HG03095 (cell line): ENCODE results near the gene CDH16.

Experiments used
- ATAC-seq: cut with Tn5 transposase; IDR thresholded peaks from one replicate; pipeline ENCODE4 v1.9.1; 2021; ENCODE audit warnings: moderate library complexity; ENCODE audit not compliant: unreplicated experiment

The CDH16 gene

DNA sequence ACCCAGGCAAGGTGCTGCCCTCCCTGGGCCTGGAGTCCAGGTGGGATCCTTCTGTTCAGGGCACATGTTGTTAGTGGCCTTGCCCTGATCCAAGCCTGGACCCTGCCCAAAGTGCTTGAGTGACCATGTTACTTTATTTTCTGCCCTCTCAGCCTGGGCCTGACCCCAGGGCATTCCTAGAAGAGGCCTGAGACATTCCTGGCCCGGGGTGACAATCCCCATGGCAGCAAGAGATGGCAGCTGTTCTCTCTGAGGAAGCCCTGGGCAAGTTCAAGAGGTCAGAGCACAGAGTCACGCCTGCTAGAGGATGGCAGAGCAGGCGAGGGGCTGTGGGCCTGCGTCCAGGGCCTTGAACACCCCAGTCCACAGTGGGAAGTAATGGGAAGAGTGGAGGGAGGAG is 5.0 kb downstream of the CDH16 start:
- no peak for ATAC-seq

DNA sequence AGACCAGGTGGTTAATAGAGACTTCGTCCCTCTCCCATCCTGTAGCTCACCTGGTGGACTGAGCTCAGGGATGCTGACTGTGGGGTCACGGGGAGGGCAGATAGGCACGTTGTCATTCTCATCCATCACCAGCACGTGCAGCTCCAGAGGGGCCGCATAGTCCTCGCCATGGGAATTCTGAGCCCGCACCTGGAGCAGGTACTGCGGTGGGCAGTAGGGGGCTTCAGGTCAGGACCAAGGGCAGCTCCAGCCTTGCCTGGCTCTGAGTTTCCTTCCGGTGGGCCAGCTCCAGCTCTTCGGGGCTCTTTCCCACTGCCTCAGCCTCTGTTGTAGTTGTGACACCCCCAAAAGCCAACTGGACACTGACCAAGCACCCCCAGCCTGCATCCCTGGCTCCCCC is 5.6 kb downstream of the CDH16 start:
- ATAC-seq = no peak

DNA sequence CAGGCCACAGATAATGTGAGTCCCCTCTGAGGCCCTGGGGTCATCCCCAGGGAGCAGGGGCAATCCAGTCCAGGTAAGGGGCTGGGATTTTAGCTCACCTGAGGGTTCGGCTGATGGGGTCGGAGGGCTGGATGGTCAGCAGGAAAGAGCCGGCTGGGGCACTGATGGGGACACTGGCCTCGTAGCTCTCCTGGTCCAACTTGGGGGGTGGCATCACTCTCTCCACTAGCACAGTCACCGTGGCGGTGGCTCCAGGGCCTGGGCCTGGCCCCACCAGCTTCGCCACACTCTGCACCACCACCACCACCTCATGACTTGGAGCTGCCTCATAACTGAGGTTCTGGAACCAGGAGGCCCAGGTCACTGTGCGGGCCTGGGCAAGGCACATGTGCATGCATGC is 6.9 kb downstream of the CDH16 start:
- no peak for ATAC-seq

DNA sequence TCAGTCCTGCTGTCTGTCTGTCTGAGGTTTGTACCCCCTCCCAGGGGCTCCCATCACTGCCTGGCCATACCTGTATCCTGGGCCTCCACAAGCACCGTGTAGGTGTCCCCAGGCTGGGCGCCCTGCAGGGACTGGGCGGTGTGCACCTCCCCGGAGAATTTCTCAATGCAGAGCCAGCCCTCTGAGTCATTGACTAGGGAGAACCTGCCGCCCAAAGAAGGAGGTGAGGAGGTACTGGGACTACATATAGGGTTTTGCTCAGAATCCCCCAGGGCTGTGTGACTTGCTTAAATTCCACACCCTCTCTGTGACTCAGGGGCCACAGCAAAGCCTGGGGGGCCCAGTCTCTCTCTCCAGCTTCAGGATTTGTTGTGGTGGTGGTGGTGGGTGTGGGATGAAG is 7.6 kb downstream of the CDH16 start:
- ATAC-seq = no peak

DNA sequence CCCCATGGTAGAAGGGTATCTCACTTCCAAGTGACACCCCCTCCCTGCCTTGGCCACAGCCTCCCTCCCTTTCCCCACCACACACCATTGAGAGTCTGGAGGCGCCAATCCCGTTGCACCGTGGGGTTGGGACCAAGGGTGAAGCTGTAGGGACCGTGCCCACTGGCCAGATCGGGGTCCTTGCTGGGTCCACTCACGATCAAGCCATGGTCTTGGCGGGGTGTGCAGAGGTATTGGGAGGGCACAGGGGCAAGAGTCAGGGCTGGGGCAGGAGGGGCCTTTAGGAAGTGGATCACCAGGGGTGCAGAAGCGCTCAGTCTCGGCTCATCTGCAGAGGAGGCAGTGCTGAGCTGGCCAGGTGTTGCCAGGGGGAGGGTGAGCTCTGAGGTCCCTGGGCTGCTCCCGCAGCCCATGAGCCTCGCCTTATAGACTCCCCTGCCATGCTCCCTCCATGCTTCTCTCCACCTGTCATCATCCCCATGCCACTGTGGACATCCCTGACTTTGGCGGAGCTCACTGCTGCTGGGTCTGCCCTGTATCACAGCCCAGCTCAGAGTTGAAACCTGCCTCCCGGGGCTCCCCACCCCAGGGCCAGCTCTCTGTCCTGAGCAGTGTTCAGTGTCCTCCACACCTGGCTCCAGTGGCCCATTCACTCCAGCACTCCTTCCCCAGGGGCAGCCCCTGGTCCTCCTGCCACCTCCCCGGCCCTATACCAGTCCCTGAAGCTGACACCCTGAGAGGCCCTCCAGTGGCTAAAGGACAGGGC is 8.3 kb downstream of the CDH16 start:
- no peak for ATAC-seq

DNA sequence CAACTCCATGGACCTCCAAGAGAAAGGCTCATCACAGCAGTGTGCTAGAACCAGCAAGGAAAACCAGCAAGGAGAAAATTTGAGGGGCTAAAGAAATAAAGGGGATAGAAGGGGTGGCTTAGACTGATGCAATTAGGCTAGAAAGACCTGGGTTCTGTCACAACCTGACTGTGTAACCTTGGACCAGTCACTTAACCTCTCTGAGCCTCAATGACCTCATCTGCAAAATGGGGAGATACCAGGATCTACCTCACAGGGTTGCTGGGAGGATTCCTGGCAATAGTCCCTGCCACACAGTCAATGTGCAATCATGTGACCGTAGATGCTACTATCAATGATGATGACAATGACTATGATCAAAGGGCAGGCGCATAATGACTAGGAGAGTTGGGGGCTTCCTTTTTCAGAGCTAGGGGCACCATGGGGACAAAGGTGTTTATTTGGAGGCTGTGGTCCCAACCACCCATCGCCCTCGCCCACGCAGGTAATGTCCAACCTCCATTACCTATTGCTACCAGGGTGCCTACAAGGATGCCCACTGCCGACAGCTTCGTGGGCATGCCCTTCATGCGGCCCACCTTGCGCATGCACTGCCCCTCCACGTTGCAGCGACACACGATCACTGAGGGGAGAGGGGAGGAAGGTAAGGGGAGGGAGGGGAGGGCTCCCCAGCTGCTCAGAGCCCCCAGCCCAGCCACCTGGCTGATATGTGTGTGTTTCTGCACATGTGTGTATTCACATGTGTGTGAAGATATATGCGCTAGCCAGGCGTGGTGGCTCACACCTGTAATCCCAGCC is 9.7 kb downstream of the CDH16 start:
- no peak for ATAC-seq

DNA sequence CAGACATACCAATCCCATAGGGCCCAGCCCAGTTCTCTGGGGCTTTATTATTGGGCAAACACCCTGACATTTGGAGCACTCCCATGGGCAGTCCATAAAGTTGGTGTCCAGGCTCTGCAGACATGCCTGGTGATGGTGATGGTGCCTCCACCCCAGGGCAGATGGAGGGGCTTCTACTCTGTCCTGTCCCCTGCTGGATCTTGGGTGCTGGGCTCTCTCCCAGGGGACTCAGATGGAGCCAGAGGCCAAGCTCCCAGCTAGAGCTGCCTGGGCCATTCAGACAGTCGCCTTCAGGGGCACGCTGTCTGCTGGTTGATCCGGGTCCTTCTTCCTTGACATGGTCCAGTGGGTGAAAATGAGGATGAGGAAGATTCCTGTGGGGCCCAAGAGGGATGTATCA is 10.6 kb downstream of the CDH16 start:
- ATAC-seq = no peak

DNA sequence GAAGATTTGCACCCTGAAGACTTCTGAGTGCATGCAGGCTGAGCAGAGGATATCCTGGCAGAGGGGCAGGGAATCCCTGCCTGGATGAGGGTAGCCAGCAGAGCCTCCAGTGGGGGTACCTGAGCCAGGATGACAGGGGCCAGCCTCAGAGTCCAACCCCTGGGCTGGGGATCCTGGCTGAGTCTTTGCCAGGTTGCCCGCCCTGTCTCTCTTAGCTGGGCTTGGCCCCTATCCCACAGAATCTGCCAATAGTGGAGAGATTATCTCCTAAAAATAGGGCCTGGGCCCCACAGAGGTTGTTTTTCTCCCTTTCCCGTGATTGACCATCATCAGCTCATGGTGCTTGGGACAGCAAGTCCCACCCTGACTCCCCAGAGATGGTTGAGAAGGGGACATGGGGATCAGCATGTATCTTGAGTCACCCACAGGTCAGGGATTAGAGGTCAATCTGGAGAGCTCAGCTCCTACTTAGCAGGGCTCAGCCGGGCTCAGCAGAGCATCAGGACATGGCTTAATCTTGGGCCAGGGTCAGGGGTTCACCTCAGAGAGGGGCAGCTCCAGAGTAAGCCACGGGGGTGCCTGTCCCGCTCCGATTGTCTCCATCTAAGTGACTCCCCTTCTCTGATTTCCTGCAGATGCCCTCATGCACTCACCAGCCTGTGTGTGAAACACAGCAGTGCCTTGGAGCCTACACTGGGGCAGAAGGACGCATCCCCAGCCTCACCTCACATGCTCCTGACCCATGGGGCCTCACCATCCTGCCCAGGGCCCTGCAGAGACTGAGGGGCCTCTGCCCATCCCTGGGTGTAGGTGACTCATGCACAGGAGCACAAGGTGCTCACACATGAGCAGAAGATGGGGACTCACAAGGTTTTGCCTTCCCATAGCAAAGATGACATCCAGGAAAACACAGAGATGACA is 11.5 kb downstream of the CDH16 start:
- no peak for ATAC-seq

DNA sequence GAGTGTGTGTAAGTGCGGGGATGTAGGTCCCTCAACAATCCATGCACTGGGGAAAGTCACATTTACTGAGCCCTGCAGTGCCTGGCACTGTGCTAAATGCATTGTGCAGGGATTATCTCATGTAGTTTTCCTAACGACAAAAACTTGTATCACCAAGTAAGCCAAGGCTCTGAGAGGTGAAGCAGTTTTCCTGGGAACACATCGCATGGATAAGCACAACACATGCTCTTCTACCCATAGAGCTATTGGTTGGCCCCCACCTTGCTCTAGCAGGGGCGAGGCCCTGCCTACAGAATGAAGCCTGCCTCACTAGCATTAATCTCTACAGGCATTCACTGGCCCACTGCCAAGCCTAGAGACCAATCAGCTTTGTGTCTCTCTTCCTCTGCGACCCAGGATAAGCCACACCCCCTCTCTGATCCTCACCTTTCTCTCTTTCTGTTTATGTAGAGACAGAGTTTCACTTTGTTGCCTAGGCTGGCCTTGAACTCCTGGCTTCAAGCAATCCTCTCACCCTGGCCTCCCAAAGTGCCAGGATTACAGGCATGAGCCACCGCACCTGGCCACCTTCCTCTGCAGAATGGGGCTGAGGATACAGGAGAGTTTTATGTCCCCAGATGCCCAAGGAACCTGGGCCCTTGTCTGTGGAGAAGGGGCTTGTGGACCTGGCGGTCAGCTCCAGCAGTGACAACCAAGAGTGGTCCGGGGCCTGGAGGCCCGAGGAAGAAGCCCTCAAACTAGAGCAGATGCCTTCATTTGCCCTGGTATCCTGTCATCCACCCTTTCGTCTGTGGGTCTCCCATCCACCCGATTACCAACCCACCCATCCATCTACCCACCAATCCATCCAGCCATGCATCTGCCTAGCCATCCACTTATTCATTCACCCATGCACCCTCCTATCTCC is 12.8 kb downstream of the CDH16 start:
- no peak for ATAC-seq

DNA sequence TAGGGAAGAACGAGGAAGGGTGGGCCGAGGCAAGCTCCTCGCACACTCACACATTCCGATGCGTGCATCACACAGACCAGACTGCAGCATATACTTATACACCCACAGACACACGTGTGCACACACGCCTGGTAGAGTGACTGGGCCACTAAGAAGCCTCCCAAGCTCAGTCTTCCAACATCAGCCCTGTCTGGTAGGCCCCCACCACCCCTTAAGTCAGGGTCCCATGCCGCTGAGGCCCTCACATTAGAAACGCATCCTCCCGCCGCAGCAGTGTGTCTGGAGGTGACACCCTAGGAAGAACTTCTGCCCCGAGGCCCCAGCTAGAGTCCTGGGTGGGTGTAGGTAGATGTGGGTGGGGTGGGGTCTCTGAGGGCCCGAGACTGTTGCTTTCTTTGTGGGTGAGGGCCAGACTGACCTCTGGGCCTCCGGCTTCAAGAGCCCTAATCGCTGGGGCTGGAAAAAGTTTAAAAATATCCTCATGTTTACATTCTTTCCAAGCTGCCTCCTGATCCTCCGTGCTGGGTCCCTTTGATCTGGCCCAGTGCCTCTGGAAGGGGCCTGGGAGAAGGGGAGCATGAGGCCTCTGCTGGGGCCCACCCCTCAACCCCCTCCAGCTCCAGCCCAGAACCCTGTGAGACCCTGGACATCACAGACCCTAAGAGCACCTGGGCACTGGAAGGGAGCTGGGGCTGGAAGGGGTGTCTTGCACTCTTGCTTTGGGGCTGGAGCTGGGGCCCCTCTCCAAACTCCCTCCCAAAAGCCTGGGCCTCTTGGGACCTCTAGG is 13.6 kb downstream of the CDH16 start:
- no peak for ATAC-seq

DNA sequence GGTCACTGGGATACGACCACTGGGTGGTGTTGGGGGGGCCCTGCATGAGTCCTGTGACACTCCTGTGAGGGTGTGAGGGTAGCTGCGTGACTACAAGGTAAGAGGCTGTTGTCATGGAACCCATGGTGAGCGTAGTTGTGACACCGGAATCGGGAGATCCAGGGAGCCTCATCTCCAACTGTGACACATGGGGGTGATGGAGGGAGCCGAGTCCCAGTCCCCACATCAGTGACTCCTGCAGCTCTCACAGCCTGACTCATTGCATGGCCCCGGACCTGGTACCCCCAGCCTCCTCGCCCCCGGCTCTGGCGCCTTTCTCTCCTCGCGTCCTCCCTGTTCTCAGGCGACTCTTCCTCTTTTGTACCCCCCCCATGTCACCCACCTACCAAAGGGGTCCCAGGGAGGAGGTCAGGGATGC is 14.2 kb downstream of the CDH16 start:
- no peak for ATAC-seq

DNA sequence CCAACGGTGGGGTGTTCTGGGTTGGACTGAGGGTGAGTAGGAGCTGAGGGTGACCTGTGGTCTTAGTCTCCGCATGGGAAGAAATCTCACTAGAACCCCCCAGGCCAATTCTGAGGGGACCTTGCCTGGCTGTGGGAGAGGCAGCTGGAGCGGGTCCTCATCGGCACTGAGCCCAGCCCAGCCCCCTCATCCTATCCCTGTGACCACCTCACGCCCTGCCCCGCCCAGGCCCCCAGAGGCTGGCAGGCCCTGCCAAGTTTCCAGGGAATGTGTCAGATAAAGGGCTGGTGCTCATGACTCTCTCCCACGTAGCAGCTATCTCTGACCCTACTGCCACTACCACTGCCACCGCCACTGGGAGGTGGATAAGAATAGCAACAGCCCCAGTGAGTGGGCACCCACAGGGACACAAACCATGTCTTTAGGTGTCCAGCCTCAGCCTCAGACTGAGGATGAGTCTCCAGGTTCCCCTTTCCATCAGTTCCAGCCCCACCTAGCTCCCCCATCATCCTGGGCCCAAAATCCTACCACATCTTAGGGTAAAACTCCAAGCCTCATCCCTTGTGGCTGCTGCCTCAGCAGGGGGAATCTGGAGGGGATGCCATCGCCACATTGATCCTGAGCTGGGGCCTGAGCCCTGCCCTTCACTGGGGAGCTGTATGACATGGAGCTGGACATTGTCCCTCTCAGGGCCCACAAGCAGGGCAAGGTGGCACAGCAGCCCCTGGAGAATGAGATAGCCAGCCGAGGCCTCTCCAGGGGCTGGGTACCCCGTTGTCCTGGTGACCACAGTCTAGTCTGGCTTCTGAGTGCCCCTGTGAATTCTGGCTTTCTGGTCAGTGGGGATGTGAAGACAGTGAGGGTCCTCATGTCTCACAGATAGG is 14.9 kb downstream of the CDH16 start:
- no peak for ATAC-seq

DNA sequence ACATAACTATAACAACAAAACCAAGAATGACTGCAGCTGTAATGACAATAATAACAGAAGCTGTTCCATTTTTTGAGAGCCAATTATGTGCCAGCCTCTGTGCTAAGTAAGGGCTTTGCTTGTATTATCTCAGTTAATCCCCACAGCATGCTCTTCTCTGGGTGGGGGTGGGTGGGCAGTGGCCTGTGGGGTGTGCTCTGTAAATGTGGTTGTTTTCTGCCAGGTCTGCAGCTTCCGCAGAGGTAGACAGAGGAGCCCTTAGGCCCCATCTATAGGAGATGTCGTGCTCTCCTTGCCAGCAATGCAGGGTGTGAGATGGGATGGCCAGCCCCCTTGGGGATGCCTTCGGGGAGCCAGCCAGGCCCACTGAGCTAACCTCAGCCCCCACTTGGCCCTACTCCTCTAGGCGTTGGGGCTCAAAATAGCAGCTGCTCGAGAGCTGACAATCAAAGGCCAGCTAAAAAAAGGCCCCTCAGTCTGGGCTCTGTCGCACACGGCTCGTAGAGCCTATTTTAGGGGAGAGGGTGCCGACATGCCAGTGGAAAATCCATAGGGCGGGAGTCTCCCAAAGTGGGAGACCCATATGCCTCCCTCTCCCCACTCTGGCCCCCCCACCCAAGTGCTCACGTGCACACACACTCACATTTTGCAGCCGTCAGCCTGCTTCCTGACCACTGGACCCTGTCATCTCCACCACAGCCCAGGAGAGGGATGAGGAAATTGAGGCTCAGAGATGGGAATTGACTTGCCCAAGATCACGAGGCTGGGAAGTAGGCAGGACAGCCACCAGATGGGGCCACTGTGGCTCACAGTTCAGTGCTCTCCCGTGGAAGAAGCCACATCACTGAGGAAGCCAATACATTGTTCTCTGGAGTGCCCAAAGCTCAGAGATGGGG is 15.8 kb downstream of the CDH16 start:
- ATAC-seq = no peak

DNA sequence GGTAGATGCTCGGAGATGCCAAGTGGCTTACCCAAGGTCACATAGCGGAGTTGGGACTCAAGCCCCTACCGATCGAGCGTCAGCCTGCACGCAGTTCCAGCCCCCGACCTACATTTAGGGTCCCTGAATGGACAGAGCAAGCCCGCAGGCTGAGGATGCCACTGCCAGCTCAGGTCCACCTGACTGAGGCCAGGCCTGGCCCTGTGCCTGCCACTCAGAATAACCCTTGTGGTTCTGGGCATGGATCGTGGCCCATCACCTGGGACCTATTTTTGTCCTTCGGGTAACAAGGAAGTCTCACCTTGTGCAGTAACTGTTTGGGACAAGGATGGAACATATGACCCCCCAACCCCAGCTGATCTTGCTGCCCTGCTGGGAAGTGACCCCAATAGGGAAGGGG is 17.1 kb downstream of the CDH16 start:
- ATAC-seq = no peak

DNA sequence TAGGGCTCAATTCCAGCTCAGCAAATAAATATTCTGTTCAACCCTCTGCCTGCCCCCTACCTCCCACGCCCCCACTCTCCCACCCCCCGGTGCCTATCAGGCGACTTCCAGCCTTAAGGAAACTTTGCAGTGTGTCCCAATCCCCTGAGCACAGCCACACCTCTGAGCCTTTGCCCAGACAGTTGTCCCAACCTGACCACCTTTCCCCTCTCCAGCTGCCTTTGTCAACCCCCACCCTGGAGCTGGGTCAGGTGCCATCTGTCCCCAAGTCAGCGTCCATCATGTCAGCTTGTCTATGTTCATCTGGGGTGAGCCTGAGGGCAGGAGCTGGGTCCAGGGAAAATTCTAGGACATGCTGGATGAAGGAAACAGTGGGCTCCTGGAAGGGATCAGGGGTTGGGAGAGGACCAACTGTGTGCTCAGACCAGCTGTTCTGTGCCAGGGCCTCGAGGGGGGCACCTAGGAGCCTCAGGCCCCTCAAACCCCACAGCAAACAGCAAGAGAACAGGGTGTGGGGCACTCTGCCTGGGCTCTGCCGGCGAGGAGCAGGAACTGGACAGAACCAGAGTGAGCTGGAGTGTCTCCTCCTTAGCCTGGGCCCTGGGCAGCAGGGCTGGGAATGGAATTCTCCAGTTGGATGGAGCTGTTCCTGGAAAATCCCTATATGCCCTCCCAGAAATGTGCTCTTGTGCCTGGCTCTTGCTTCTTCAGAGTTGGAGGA is 17.8 kb downstream of the CDH16 start:
- ATAC-seq = no peak

DNA sequence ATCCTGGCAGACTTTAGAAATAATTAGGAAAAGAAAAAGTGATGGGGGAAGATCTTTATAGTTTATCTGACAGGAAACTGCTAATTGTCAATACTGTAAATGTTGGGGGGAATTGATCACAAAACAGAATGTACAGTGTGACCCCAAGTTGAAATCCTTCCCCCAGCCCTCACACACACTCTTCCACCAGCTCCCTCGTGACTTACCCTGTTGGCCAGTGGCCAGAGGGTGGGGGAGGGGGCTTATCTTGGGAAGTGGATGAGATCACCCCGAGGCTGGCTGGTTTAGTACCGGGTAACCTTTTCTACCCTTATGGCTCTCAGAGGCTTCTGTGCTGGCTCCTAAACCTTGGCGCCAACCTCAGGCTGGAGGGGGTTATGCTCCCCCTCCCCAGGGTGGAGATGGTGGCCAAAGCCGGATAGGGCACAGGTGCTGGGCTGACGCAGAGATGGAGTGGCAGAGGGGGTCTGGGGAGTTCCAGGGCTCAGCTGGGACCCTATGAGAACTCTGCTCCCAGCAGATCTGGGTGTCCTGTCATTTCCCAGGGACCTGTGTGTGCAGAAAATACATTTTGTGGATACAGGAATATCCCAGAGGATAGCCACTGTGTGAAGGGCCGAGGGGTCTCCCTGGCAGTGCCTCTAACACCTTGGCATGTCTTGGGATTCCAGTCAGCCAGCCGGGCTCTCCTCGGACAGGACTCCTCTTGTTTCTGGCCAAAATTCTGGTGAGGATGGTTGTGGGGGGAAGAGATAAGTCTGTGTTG is 18.6 kb downstream of the CDH16 start:
- ATAC-seq = no peak
